Esophagus (tissue), 2 donors: Measurements from ENCODE around the gene LRRC72. TPM values are rescaled to one million over a fixed set of nuclear protein-coding genes. Genes with fewer than 3 reads are reported as not detected.
"Not testable (repeated sequence)": the region's sequence is repeated elsewhere in the genome, so short reads cannot be mapped to it uniquely, and the experiment has no call there.

ENCODE experiments used
- H3K27ac ChIP-seq, 2 donors: one replicate each; pipeline ENCODE4 v1.5.1; 2013; ENCODE audit warnings: low read depth in 2 of 2, mild to moderate bottlenecking in 2 of 2, inconsistent platforms in 1 of 2, low read length in 1 of 2, moderate library complexity in 1 of 2
- H3K27me3 ChIP-seq, 2 donors: one replicate each; pipeline ENCODE4 v1.6.1; 2013; ENCODE audit warnings: low read length in 2 of 2, control low read depth in 1 of 2, mild to moderate bottlenecking in 1 of 2; ENCODE audit not compliant: insufficient read depth in 2 of 2, control insufficient read depth in 1 of 2
- H3K36me3 ChIP-seq, 2 donors: one replicate each; pipeline ENCODE4 v1.6.1; 2013; ENCODE audit warnings: low read length in 1 of 2; ENCODE audit not compliant: control insufficient read depth in 2 of 2, insufficient read depth in 2 of 2
- H3K4me1 ChIP-seq, 2 donors: one replicate each; pipeline ENCODE4 v1.6.1; 2013; ENCODE audit warnings: low read length in 1 of 2; ENCODE audit not compliant: control insufficient read depth in 2 of 2, insufficient read depth in 2 of 2
- H3K4me3 ChIP-seq, 2 donors: one replicate each; pipeline ENCODE4 v1.5.1; 2013; ENCODE audit warnings: low read length in 2 of 2, mild to moderate bottlenecking in 2 of 2, low read depth in 1 of 2, moderate library complexity in 1 of 2
- H3K9me3 ChIP-seq, 2 donors: one replicate each; pipeline ENCODE4 v1.6.1; 2013; ENCODE audit warnings: mild to moderate bottlenecking in 2 of 2, low read depth in 1 of 2, low read length in 1 of 2, moderate library complexity in 1 of 2; ENCODE audit not compliant: control insufficient read depth in 2 of 2, insufficient read depth in 1 of 2
- WGBS, 2 donors: extraction: QIAGEN DNeasy Blood & Tissue Kit; methylation state at CpG; one replicate each; pipeline ENCODE4 v1.1.7; 2013; 5-methylcytosine and 5-hydroxymethylcytosine counted together
- polyA plus RNA-seq, 2 donors: library from polyadenylated mRNA; stranded (reverse); fragments of 200-250 nt; gene quantifications; one replicate each; pipeline ENCODE4 v1.2.3, GENCODE V29; 2013
- donor health status: healthy with polysubstance abuse.
- donor health status: Bipolar disorder and iron deficiency.

Gene LRRC72
- polyA plus RNA-seq, 2 donors: not detected

- no peaks in the 10 kb centered on the region for H3K36me3 ChIP-seq
- no peak overlapping the region for H3K27ac ChIP-seq
- H3K4me1 ChIP-seq: no peaks in the 10 kb centered on the region
- no peak overlapping the region for H3K4me3 ChIP-seq
- no peaks in the 10 kb centered on the region for H3K27me3 ChIP-seq
- WGBS, 2 donors: 88 to 91% methylated on average over 3 of the region's 3 CpGs
- peaks cover 0 to 3% of the 10 kb centered on the region in 2 donors for H3K9me3 ChIP-seq
These were observed 60.5 kb downstream of the LRRC72 start for GRCh38 chr7:16587129-16587528.

GRCh38 chr7:16587790-16588189, 61.2 kb downstream of the LRRC72 start:
- no peak overlapping the region for H3K4me3 ChIP-seq
- H3K27me3 ChIP-seq: no peaks in the 10 kb centered on the region
- H3K27ac ChIP-seq: no peak overlapping the region
- H3K9me3 ChIP-seq: peaks cover 0 to 3% of the 10 kb centered on the region in 2 donors
- H3K4me1 ChIP-seq: no peaks in the 10 kb centered on the region
- H3K36me3 ChIP-seq: no peaks in the 10 kb centered on the region
- WGBS, 2 donors: 75 to 76% methylated on average over 6 of the region's 6 CpGs

- 75 to 83% methylated on average over 2 of the region's 2 CpGs for WGBS, 2 donors
- H3K36me3 ChIP-seq: no peaks in the 10 kb centered on the region
- no peak overlapping the region for H3K27ac ChIP-seq
- no peaks in the 10 kb centered on the region for H3K4me1 ChIP-seq
- no peaks in the 10 kb centered on the region for H3K27me3 ChIP-seq
- peaks cover 0 to 3% of the 10 kb centered on the region in 2 donors for H3K9me3 ChIP-seq
- no peak overlapping the region for H3K4me3 ChIP-seq
These were observed 63.3 kb downstream of the LRRC72 start for GRCh38 chr7:16589881-16590280.

GRCh38 chr7:16590424-16590823, 63.8 kb downstream of the LRRC72 start:
- Histone ChIP-seq H3K27me3 (no peaks in the 10 kb centered on the region), H3K36me3 (no peaks in the 10 kb centered on the region), H3K27ac (no peak overlapping the region), H3K4me1 (no peaks in the 10 kb centered on the region), H3K4me3 (no peak overlapping the region), H3K9me3 (peaks cover 0 to 3% of the 10 kb centered on the region in 2 donors)
- WGBS, 2 donors: 35 to 43% methylated on average over 1 of the region's 1 CpG

- Histone ChIP-seq H3K4me1 (no peaks in the 10 kb centered on the region), H3K27ac (no peak overlapping the region), H3K36me3 (no peaks in the 10 kb centered on the region), H3K9me3 (no peaks in the 10 kb centered on the region), H3K27me3 (no peaks in the 10 kb centered on the region), H3K4me3 (no peak overlapping the region)
- WGBS, 2 donors: 82 to 93% methylated on average over 3 of the region's 3 CpGs
These were observed 65.8 kb downstream of the LRRC72 start for GRCh38 chr7:16592395-16592794.

- Histone ChIP-seq H3K27me3 (no peaks in the 10 kb centered on the region), H3K4me1 (no peaks in the 10 kb centered on the region), H3K9me3 (no peaks in the 10 kb centered on the region), H3K4me3 (no peak overlapping the region), H3K27ac (no peak overlapping the region), H3K36me3 (peaks cover 2 to 3% of the 10 kb centered on the region in 2 donors)
These were observed 67.4 kb downstream of the LRRC72 start for GRCh38 chr7:16594061-16594460.

- Histone ChIP-seq H3K27ac (no peak overlapping the region), H3K36me3 (peaks cover 3 to 4% of the 10 kb centered on the region in 2 donors), H3K4me1 (no peaks in the 10 kb centered on the region), H3K9me3 (no peaks in the 10 kb centered on the region), H3K27me3 (no peaks in the 10 kb centered on the region), H3K4me3 (no peak overlapping the region)
- WGBS, 2 donors: 83 to 91% methylated on average over 1 of the region's 1 CpG
These were observed 68.1 kb downstream of the LRRC72 start for GRCh38 chr7:16594676-16595075.

GRCh38 chr7:16595596-16595995, 69.0 kb downstream of the LRRC72 start:
- H3K27ac ChIP-seq, H3K4me1 ChIP-seq, H3K9me3 ChIP-seq, H3K36me3 ChIP-seq, H3K27me3 ChIP-seq, H3K4me3 ChIP-seq: not testable (repeated sequence)
- WGBS, 2 donors: 70 to 75% methylated on average over 4 of the region's 4 CpGs

- H3K4me3 ChIP-seq: no peak overlapping the region
- no peaks in the 10 kb centered on the region for H3K9me3 ChIP-seq
- 72 to 77% methylated on average over 4 of the region's 4 CpGs for WGBS, 2 donors
- no peaks in the 10 kb centered on the region for H3K27me3 ChIP-seq
- no peak overlapping the region for H3K27ac ChIP-seq
- H3K4me1 ChIP-seq: no peaks in the 10 kb centered on the region
- peaks cover 8 to 9% of the 10 kb centered on the region in 2 donors for H3K36me3 ChIP-seq
These were observed 71.4 kb downstream of the LRRC72 start for GRCh38 chr7:16598015-16598414.

GRCh38 chr7:16599860-16600259, 73.2 kb downstream of the LRRC72 start:
- H3K36me3 ChIP-seq: peaks cover 9 to 10% of the 10 kb centered on the region in 2 donors
- no peaks in the 10 kb centered on the region for H3K9me3 ChIP-seq
- no peaks in the 10 kb centered on the region for H3K4me1 ChIP-seq
- H3K27ac ChIP-seq: no peak overlapping the region
- H3K4me3 ChIP-seq: no peak overlapping the region
- 74 to 81% methylated on average over 7 of the region's 7 CpGs for WGBS, 2 donors
- no peaks in the 10 kb centered on the region for H3K27me3 ChIP-seq
